Cardiac fibroblast (primary cell): ENCODE data around the gene SMC5.
"Not testable (repeated sequence)": the region's sequence is repeated elsewhere in the genome, so short reads cannot be mapped to it uniquely, and the experiment has no call there.

Experiments
- DNase-seq, 2 donors: peaks; one replicate each; pipeline versions ENCODE4 v3.0.0 to v3.0.0-alpha.2; 2010; ENCODE audit warnings: low read depth in 2 of 2
- H3K4me3 ChIP-seq, 2 donors: replicated peaks in 1 of 2; 1 replicate in 1 of 2; 2 replicates in 1 of 2; pipeline ENCODE4 v1.5.1; 2011; ENCODE audit warnings: low read depth in 2 of 2, low read length in 2 of 2, mild to moderate bottlenecking in 2 of 2, moderate library complexity in 1 of 2
- TF ChIP-seq, protein P1 (sequence below): IDR thresholded peaks from one replicate; pipeline ENCODE4 v1.5.1; 2011; ENCODE audit warnings: low read depth, mild to moderate bottlenecking, low read length, inconsistent platforms

SMC5 gene

DNA sequence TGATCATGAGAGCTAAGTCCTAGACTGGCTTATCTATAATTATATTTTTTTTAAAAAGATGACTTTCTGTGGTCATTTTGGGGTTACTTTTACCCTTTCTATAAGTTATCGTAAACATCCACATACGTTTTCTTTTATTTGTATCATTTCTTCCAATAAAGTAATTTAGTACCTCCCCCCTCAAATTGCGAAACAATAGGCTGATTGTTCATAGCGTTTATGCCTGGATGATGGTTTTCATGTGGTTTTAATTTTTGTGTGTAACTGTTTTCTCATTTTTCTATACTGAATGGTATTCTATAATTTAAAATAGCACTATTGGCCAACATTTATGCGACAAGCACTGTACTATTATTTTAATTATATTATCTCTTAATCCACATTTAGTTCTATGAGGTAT, 44.5 kb downstream of the SMC5 start:
- DNase-seq: peak; percentile 29 to 36
- TF ChIP-seq, protein P1, sequence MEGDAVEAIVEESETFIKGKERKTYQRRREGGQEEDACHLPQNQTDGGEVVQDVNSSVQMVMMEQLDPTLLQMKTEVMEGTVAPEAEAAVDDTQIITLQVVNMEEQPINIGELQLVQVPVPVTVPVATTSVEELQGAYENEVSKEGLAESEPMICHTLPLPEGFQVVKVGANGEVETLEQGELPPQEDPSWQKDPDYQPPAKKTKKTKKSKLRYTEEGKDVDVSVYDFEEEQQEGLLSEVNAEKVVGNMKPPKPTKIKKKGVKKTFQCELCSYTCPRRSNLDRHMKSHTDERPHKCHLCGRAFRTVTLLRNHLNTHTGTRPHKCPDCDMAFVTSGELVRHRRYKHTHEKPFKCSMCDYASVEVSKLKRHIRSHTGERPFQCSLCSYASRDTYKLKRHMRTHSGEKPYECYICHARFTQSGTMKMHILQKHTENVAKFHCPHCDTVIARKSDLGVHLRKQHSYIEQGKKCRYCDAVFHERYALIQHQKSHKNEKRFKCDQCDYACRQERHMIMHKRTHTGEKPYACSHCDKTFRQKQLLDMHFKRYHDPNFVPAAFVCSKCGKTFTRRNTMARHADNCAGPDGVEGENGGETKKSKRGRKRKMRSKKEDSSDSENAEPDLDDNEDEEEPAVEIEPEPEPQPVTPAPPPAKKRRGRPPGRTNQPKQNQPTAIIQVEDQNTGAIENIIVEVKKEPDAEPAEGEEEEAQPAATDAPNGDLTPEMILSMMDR: no peak

GRCh38 chr9:70304810-70305209, 46.0 kb downstream of the SMC5 start:
- H3K4me3 ChIP-seq: no peak overlapping the region
- DNase-seq: no peak
- TF ChIP-seq, protein P1: no peak

More for the DNA sequence above, 44.5 kb downstream of the SMC5 start:
- H3K4me3 ChIP-seq: no peak overlapping the region

DNA sequence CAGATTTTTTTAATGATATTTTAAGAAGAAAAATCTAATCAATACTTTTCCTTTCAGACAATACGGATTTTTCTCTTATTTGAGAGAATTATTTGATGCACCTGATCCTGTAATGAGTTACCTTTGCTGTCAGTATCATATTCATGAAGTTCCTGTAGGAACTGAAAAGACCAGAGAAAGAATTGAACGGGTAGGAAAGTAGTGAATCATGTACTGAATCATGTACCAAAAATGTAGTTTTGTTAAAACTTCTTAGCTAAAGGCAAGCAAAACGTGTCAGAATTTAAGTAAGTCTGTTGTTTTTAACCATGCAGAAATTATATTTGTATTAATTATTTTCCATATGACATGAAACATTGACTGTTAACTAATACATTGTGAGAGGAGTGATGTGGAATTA, 56.6 kb downstream of the SMC5 start:
- DNase-seq: peak; percentile 8 to 59
- no peak overlapping the region for H3K4me3 ChIP-seq
- TF ChIP-seq, protein P1: no peak

GRCh38 chr9:70318002-70318401, 59.2 kb downstream of the SMC5 start:
- H3K4me3 ChIP-seq: no peak overlapping the region
- TF ChIP-seq, protein P1: peak; percentile 7
- no peak for DNase-seq

DNA sequence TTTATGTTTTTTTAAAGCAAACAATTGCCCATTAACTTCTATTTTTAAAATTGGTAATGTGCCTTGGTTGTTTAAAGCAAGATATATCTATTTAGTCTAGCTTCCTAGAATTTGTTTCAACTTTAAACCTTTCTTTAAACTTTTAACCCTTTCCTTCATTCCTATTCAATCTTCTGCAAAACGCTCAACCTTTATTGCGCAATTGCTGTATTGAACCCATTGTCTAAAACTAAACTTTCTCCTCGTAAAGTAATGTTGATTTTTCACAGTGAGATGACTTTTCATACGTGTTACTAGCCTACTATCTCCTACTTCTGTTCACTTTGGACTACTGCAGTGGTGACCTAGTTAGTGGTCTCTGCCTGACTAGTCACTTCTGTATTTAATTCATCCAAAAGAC, 63.3 kb downstream of the SMC5 start:
- DNase-seq: no peak
- TF ChIP-seq, protein P1: no peak
- no peak overlapping the region for H3K4me3 ChIP-seq

DNA sequence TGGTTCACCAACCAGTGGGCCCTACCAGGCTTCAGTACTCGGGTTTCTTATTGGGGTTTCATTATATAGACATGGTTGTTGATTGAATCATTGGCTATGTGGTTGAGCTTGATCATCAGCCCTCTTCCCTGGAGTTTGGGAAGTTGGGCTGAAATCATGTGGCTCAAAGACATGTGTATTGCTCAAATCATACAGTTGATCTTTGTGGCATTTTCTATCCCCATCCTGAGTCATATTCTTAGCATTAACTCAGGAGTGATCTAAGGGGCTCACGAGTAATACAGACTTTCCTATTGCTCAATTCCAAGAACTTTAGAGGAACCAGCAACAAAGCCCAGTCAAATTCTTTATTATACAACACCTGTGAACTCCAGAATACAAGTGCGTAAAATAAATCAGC, 66.2 kb downstream of the SMC5 start:
- TF ChIP-seq, protein P1: no peak
- peak; percentile 7 to 78 for DNase-seq
- no peak overlapping the region for H3K4me3 ChIP-seq

DNA sequence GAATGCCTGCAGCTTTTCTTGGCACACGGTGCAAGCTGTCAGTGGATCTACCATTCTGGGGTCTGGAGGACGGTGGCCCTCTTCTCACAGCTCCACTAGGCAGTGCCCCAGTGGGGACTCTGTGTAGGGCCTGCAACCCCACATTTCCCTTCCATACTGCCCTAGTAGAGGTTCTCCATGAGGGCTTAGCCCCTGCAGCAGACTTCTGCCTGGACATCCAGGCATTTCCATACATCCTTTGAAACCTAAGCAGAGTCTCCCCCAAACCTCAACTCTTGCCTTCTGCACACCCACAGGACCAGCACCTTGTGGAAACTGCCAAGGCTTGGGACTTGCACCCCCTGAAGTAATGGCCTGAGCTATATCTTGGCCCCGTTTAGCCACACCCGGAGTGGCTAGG, 69.8 kb downstream of the SMC5 start:
- not testable (repeated sequence) for H3K4me3 ChIP-seq, DNase-seq

- DNase-seq: peak; percentile 61 to 70
- TF ChIP-seq, protein P1: peak; percentile 33
- no peak overlapping the region for H3K4me3 ChIP-seq
Measured at GRCh38 chr9:70340572-70340971, 81.8 kb downstream of the SMC5 start.
